SK-N-SH (cell line): ENCODE measurements around the gene ZNF732. TPM values are rescaled to one million over a fixed set of nuclear protein-coding genes. Genes with fewer than 3 reads are reported as not detected.

Experiments used
- CTCF ChIA-PET: fragments of 300-600, 350-600 bp; formaldehyde crosslinking; extraction: SDS; loops from one replicate; lab custom pipeline; 2021; lab: Yijun Ruan, JAX
- POLR2A ChIA-PET: fragments of 350-600 bp; sonication (Branson Sonifier 250); formaldehyde crosslinking; extraction: SDS; loops from one replicate; lab custom pipeline; 2020; ENCODE audit warnings: antibody characterized with exemption, inconsistent platforms; lab: Yijun Ruan, JAX
- DNase-seq: peaks from one replicate; pipeline ENCODE4 v3.0.0; 2012
- H2AFZ ChIP-seq: fragments of 200-600 bp; sonication (generic); 2 replicates; pipeline ENCODE4 v1.8.1; 2016; ENCODE audit warnings: antibody characterized with exemption, mild to moderate bottlenecking, low read depth
- H3F3A ChIP-seq: fragments of 200-600 bp; sonication (generic); replicated peaks from 2 replicates; pipeline ENCODE3; 2016; ENCODE audit warnings: antibody characterized with exemption, mild to moderate bottlenecking; ENCODE audit not compliant: insufficient read depth
- H3K27ac ChIP-seq, 2 experiments: fragments of 200-500 bp in 1 of 2; fragments of 200-600 bp in 1 of 2; sonication (Bioruptor generic) in 1 of 2; sonication (generic), shearing (Covaris generic) in 1 of 2; 2 replicates each; pipeline versions ENCODE4 v1.5.1 to v1.6.1; 2014 to 2016; ENCODE audit warnings: low read depth in 2 of 2, inconsistent platforms in 1 of 2, low read length in 1 of 2, mild to moderate bottlenecking in 1 of 2, mixed read lengths in 1 of 2
- H3K27me3 ChIP-seq: fragments of 200-600 bp; sonication (generic), shearing (Covaris generic); 2 replicates; pipeline ENCODE4 v1.6.1; 2016; ENCODE audit warnings: mixed run types; ENCODE audit not compliant: insufficient read depth
- H3K36me3 ChIP-seq, 2 experiments: fragments of 200-500 bp in 1 of 2; fragments of 200-600 bp in 1 of 2; sonication (Bioruptor generic) in 1 of 2; sonication (generic) in 1 of 2; replicated peaks in 1 of 2; 2 replicates each; pipeline versions ENCODE3 to v1.5.1; 2014 to 2016; ENCODE audit warnings: low read length in 1 of 2, mild to moderate bottlenecking in 1 of 2; ENCODE audit not compliant: insufficient read depth in 2 of 2, control insufficient read depth in 1 of 2
- H3K4me1 ChIP-seq, 2 experiments: fragments of 200-500 bp in 1 of 2; fragments of 200-600 bp in 1 of 2; sonication (Bioruptor generic) in 1 of 2; sonication (generic), shearing (Covaris generic) in 1 of 2; 2 replicates each; pipeline versions ENCODE4 v1.5.1 to v1.6.1; 2014 to 2016; ENCODE audit warnings: low read depth in 1 of 2, low read length in 1 of 2, mixed run types in 1 of 2; ENCODE audit not compliant: insufficient read depth in 2 of 2, control insufficient read depth in 1 of 2
- H3K4me2 ChIP-seq: fragments of 200-600 bp; sonication (generic), shearing (Covaris generic); 2 replicates; pipeline ENCODE4 v1.6.1; 2017; ENCODE audit warnings: mixed run types
- H3K4me3 ChIP-seq, 2 experiments: fragments of 200-500 bp in 1 of 2; fragments of 200-600 bp in 1 of 2; sonication (Bioruptor generic) in 1 of 2; sonication (generic), shearing (Covaris generic) in 1 of 2; 2 replicates each; pipeline versions ENCODE4 v1.5.1 to v1.8.1; 2014 to 2016; ENCODE audit warnings: low read depth in 2 of 2, inconsistent platforms in 1 of 2, low read length in 1 of 2, mild to moderate bottlenecking in 1 of 2, mixed read lengths in 1 of 2, moderate library complexity in 1 of 2
- H3K79me2 ChIP-seq: fragments of 200-600 bp; sonication (generic); 2 replicates; pipeline ENCODE4 v1.8.1; 2017; ENCODE audit warnings: mild to moderate bottlenecking; ENCODE audit not compliant: insufficient read depth
- H3K9ac ChIP-seq: fragments of 200-600 bp; sonication (generic); 2 replicates; pipeline ENCODE4 v1.6.1; 2017; ENCODE audit warnings: mixed run types
- H3K9me2 ChIP-seq: fragments of 200-600 bp; sonication (generic); 2 replicates; pipeline ENCODE4 v1.6.1; 2017; ENCODE audit warnings: mixed run types
- H3K9me3 ChIP-seq: fragments of 200-600 bp; sonication (generic); 2 replicates; pipeline ENCODE4 v1.6.1; 2017; ENCODE audit warnings: mixed run types, mild to moderate bottlenecking, moderate library complexity
- H4K20me1 ChIP-seq: fragments of 200-600 bp; sonication (generic); 2 replicates; pipeline ENCODE4 v1.6.1; 2017; ENCODE audit warnings: mild to moderate bottlenecking, mixed run types; ENCODE audit not compliant: insufficient read depth
- CHD2 ChIP-seq: fragments of 150-350 bp; IDR thresholded peaks from 2 replicates; pipeline ENCODE4 v1.6.1; 2018; ENCODE audit warnings: low read length; ENCODE audit not compliant: partially characterized antibody
- ELF1 ChIP-seq: IDR thresholded peaks from 2 replicates; pipeline ENCODE4 v1.4.0; 2012
- EP300 ChIP-seq, 2 experiments: IDR thresholded peaks; 2 replicates each; pipeline versions ENCODE4 v1.4.0 to v1.6.1; 2012; ENCODE audit warnings: borderline replicate concordance in 1 of 2, low read depth in 1 of 2, low read length in 1 of 2
- EZH2phosphoT487 ChIP-seq: fragments of 200-600 bp; sonication (generic); IDR thresholded peaks from 2 replicates; pipeline ENCODE4 v1.6.1; 2017; ENCODE audit warnings: low read depth, mixed run types, mild to moderate bottlenecking, antibody characterized with exemption, moderate library complexity, borderline replicate concordance
- FOXM1 ChIP-seq: IDR thresholded peaks from 2 replicates; pipeline ENCODE4 v1.4.0; 2012; ENCODE audit warnings: low read depth, mild to moderate bottlenecking
- GABPA ChIP-seq: IDR thresholded peaks from 2 replicates; pipeline ENCODE4 v1.4.0; 2012; ENCODE audit warnings: low read depth, mild to moderate bottlenecking
- GATA2 ChIP-seq: sonication (generic); formaldehyde crosslinking; IDR thresholded peaks from 2 replicates; pipeline ENCODE4 v1.5.0; 2020; ENCODE audit warnings: mild to moderate bottlenecking, missing genetic modification reagents
- MEF2A ChIP-seq: IDR thresholded peaks from 2 replicates; pipeline ENCODE4 v1.4.0; 2012; ENCODE audit warnings: low read depth, borderline replicate concordance
- MXI1 ChIP-seq: IDR thresholded peaks from 2 replicates; pipeline ENCODE4 v1.6.1; 2012; ENCODE audit warnings: mild to moderate bottlenecking, low read depth, low read length, improper control_type of control experiment
- NFIC ChIP-seq: IDR thresholded peaks from 2 replicates; pipeline ENCODE4 v1.4.0; 2012; ENCODE audit warnings: borderline replicate concordance
- NRF1 ChIP-seq: IDR thresholded peaks from 2 replicates; pipeline ENCODE4 v1.6.1; 2012; ENCODE audit warnings: low read depth, mild to moderate bottlenecking, low read length
- POLR2AphosphoS5 ChIP-seq: IDR thresholded peaks from 2 replicates; pipeline ENCODE4 v1.6.1; 2012; ENCODE audit warnings: low read depth, low read length
- RCOR1 ChIP-seq: fragments of 150-350 bp; IDR thresholded peaks from 2 replicates; pipeline ENCODE4 v1.6.1; 2017; ENCODE audit warnings: antibody characterized with exemption, low read length
- REST ChIP-seq: IDR thresholded peaks from 2 replicates; pipeline ENCODE4 v1.6.1; 2012; ENCODE audit warnings: mild to moderate bottlenecking, low read depth, low read length, moderate library complexity
- RXRA ChIP-seq: IDR thresholded peaks from 2 replicates; pipeline ENCODE4 v1.4.0; 2012; ENCODE audit warnings: low read depth, mild to moderate bottlenecking, borderline replicate concordance
- SMC3 ChIP-seq: IDR thresholded peaks from 2 replicates; pipeline ENCODE4 v1.6.1; 2012; ENCODE audit warnings: low read depth, low read length, improper control_type of control experiment
- TAF1 ChIP-seq: IDR thresholded peaks from 2 replicates; pipeline ENCODE4 v1.6.1; 2012; ENCODE audit warnings: low read depth, mild to moderate bottlenecking, low read length, moderate library complexity, borderline replicate concordance
- YY1 ChIP-seq: IDR thresholded peaks from 2 replicates; pipeline ENCODE4 v1.4.0; 2012; ENCODE audit warnings: low read depth, mild to moderate bottlenecking
- WGBS: methylation state at CpG from one replicate; pipeline ENCODE4 v1.1.6; 2017; ENCODE audit warnings: low lambda C conversion rate; 5-methylcytosine and 5-hydroxymethylcytosine counted together
- polyA plus RNA-seq, 3 experiments: library from polyadenylated mRNA; depleted of rRNA; stranded (reverse); fragments of >200 nt; gene quantifications; 2 replicates each; pipeline ENCODE4 v1.2.3, GENCODE V29; 2012
- TF ChIP-seq, protein P1 (sequence below): fragments of 200-600 bp; sonication (generic); IDR thresholded peaks from 2 replicates; pipeline ENCODE4 v1.6.1; 2017; ENCODE audit warnings: antibody characterized with exemption, mild to moderate bottlenecking, moderate library complexity
- TF ChIP-seq, protein P2 (sequence below): IDR thresholded peaks from 2 replicates; pipeline ENCODE4 v1.4.0; 2012; ENCODE audit warnings: low read depth, borderline replicate concordance
- TF ChIP-seq, protein P3 (sequence below): fragments of 150-350 bp; IDR thresholded peaks from 2 replicates; pipeline ENCODE4 v1.6.1; 2017; ENCODE audit warnings: antibody characterized with exemption, low read length, low read depth, borderline replicate concordance
- TF ChIP-seq, protein P4 (sequence below): fragments of 150-350 bp; IDR thresholded peaks from 2 replicates; pipeline ENCODE4 v1.6.1; 2016; ENCODE audit warnings: mild to moderate bottlenecking, low read depth, low read length

ZNF732 gene
- polyA plus RNA-seq, 1 of the 3 experiments (the other 2 are of a cell fraction) = 0.05 TPM

- TF ChIP-seq NRF1 = no peak
- no peak for TF ChIP-seq EP300 (IDR thresholded peaks at IDR 0.05; ENCODE audit: borderline replicate concordance in 1 of 2, low read depth in 1 of 2, low read length in 1 of 2)
- TF ChIP-seq ELF1 = no peak
- no peak for TF ChIP-seq FOXM1
- no peak for TF ChIP-seq RCOR1
Measured at GRCh38 chr4:294732-295131, 10.5 kb downstream of the ZNF732 start (continued).

DNA sequence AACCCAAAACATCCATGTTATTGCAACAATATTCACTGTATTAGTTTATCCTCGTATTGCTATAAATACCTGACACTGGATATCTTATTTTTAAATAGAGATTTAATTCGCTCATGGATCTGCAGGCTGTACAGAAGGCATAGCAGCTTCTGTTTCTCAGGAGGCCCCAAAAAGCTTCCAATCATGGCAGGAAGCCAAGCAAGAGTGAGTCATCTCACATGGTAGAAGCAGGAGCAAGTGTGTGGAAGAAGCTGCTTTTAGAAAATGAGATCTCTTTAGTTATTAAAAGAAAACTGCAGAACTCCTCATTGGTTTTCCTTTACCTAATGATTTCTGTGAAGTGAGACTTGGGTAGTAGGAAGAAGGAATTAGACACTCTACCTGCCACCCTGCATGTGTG, 16.4 kb downstream of the ZNF732 start:
- Histone ChIP-seq H2AFZ (no peak overlapping the region), H3K9ac (no peak overlapping the region), H3K79me2 (peaks cover 4% of the 10 kb centered on the region; the same call in 1 of the 2 replicates), H3K9me3 (0 out of 2 replicates have a peak, but pooled peaks cover 4% of the 10 kb centered on the region), H3K9me2 (no peaks in the 10 kb centered on the region), H3K4me2 (no peak overlapping the region), H3K4me3 (no peak overlapping the region), H3K27ac (no peak overlapping the region), H4K20me1 (no peaks in the 10 kb centered on the region), H3K4me1 (no peaks in the 10 kb centered on the region), H3F3A (no peaks in the 10 kb centered on the region), H3K27me3 (no peaks in the 10 kb centered on the region), H3K36me3 (no peaks in the 10 kb centered on the region)
- ChIA-PET CTCF (no interaction called here), POLR2A (no interaction called here)
- WGBS = 49% methylated on average over 2 of the region's 2 CpGs
- DNase-seq = no peak
- no peak for TF ChIP-seq GABPA
- TF ChIP-seq YY1 = no peak
- no peak for TF ChIP-seq GATA2 (CRISPR knock-in tag)
- TF ChIP-seq MEF2A = no peak
- TF ChIP-seq ELF1 = no peak
- no peak for TF ChIP-seq NFIC
- TF ChIP-seq, protein P1, sequence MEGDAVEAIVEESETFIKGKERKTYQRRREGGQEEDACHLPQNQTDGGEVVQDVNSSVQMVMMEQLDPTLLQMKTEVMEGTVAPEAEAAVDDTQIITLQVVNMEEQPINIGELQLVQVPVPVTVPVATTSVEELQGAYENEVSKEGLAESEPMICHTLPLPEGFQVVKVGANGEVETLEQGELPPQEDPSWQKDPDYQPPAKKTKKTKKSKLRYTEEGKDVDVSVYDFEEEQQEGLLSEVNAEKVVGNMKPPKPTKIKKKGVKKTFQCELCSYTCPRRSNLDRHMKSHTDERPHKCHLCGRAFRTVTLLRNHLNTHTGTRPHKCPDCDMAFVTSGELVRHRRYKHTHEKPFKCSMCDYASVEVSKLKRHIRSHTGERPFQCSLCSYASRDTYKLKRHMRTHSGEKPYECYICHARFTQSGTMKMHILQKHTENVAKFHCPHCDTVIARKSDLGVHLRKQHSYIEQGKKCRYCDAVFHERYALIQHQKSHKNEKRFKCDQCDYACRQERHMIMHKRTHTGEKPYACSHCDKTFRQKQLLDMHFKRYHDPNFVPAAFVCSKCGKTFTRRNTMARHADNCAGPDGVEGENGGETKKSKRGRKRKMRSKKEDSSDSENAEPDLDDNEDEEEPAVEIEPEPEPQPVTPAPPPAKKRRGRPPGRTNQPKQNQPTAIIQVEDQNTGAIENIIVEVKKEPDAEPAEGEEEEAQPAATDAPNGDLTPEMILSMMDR = no peak
- TF ChIP-seq, protein P2, sequence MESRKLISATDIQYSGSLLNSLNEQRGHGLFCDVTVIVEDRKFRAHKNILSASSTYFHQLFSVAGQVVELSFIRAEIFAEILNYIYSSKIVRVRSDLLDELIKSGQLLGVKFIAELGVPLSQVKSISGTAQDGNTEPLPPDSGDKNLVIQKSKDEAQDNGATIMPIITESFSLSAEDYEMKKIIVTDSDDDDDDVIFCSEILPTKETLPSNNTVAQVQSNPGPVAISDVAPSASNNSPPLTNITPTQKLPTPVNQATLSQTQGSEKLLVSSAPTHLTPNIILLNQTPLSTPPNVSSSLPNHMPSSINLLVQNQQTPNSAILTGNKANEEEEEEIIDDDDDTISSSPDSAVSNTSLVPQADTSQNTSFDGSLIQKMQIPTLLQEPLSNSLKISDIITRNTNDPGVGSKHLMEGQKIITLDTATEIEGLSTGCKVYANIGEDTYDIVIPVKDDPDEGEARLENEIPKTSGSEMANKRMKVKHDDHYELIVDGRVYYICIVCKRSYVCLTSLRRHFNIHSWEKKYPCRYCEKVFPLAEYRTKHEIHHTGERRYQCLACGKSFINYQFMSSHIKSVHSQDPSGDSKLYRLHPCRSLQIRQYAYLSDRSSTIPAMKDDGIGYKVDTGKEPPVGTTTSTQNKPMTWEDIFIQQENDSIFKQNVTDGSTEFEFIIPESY = no peak
- no peak for TF ChIP-seq EP300 (IDR thresholded peaks at IDR 0.05; ENCODE audit: borderline replicate concordance in 1 of 2, low read depth in 1 of 2, low read length in 1 of 2)
- no peak for TF ChIP-seq RXRA
- TF ChIP-seq SMC3 = no peak
- TF ChIP-seq EZH2phosphoT487 = no peak
- TF ChIP-seq REST = no peak
- TF ChIP-seq, protein P3, sequence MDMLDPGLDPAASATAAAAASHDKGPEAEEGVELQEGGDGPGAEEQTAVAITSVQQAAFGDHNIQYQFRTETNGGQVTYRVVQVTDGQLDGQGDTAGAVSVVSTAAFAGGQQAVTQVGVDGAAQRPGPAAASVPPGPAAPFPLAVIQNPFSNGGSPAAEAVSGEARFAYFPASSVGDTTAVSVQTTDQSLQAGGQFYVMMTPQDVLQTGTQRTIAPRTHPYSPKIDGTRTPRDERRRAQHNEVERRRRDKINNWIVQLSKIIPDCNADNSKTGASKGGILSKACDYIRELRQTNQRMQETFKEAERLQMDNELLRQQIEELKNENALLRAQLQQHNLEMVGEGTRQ = no peak
- TF ChIP-seq POLR2AphosphoS5 = no peak
- no peak for TF ChIP-seq MXI1
- TF ChIP-seq TAF1 = no peak
- TF ChIP-seq NRF1 = no peak
- no peak for TF ChIP-seq CHD2
- TF ChIP-seq, protein P4, sequence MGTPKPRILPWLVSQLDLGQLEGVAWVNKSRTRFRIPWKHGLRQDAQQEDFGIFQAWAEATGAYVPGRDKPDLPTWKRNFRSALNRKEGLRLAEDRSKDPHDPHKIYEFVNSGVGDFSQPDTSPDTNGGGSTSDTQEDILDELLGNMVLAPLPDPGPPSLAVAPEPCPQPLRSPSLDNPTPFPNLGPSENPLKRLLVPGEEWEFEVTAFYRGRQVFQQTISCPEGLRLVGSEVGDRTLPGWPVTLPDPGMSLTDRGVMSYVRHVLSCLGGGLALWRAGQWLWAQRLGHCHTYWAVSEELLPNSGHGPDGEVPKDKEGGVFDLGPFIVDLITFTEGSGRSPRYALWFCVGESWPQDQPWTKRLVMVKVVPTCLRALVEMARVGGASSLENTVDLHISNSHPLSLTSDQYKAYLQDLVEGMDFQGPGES = no peak
- TF ChIP-seq, all 33 proteins: peak for 0
